Vagina (tissue), 2 donors: ENCODE results near the gene TSC22D2.

Experiments
- POLR2A ChIP-seq, 2 donors: fragments of 450-650 bp; IDR thresholded peaks; one replicate each; pipeline ENCODE4 v1.6.1; 2017; ENCODE audit warnings: antibody characterized with exemption in 2 of 2, mild to moderate bottlenecking in 2 of 2, moderate library complexity in 2 of 2
- TF ChIP-seq, protein P1 (sequence below), 3 experiments: fragments of 450-650 bp in 2 of 3; fragments of 200-600 bp in 1 of 3; sonication (generic) in 1 of 3; IDR thresholded peaks; one replicate each; pipeline ENCODE4 v1.5.1; 2017 to 2019; ENCODE audit warnings: antibody characterized with exemption in 3 of 3, mild to moderate bottlenecking in 2 of 3, moderate library complexity in 2 of 3

DNA sequence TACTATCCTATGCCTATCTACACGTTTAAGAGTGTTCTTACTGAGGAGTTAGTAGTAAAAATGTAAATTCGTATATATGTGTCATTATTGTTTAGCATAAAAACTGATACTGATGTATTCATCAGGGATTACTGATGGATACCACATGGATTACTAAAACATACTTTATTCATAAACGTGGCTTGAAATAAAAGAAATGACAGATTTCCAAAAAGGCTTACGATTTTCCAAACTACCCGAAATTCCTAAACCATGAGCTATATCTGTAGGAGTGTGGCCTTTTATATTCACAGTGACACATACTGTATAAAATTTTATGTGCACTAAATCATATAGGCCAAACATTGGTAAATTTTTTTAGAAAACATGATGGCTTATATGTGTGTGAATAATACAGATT is 6.9 kb downstream of the TSC22D2 start:
- TF ChIP-seq POLR2A (IDR thresholded peaks at IDR 0.05), result no peak
- TF ChIP-seq, protein P1, sequence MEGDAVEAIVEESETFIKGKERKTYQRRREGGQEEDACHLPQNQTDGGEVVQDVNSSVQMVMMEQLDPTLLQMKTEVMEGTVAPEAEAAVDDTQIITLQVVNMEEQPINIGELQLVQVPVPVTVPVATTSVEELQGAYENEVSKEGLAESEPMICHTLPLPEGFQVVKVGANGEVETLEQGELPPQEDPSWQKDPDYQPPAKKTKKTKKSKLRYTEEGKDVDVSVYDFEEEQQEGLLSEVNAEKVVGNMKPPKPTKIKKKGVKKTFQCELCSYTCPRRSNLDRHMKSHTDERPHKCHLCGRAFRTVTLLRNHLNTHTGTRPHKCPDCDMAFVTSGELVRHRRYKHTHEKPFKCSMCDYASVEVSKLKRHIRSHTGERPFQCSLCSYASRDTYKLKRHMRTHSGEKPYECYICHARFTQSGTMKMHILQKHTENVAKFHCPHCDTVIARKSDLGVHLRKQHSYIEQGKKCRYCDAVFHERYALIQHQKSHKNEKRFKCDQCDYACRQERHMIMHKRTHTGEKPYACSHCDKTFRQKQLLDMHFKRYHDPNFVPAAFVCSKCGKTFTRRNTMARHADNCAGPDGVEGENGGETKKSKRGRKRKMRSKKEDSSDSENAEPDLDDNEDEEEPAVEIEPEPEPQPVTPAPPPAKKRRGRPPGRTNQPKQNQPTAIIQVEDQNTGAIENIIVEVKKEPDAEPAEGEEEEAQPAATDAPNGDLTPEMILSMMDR (IDR thresholded peaks at IDR 0.05), result no peak
